ENCODE results near the gene NBPF12. TPM values are rescaled to one million over a fixed set of nuclear protein-coding genes. Genes with fewer than 3 reads are reported as not detected.

NBPF12 gene, protein sequence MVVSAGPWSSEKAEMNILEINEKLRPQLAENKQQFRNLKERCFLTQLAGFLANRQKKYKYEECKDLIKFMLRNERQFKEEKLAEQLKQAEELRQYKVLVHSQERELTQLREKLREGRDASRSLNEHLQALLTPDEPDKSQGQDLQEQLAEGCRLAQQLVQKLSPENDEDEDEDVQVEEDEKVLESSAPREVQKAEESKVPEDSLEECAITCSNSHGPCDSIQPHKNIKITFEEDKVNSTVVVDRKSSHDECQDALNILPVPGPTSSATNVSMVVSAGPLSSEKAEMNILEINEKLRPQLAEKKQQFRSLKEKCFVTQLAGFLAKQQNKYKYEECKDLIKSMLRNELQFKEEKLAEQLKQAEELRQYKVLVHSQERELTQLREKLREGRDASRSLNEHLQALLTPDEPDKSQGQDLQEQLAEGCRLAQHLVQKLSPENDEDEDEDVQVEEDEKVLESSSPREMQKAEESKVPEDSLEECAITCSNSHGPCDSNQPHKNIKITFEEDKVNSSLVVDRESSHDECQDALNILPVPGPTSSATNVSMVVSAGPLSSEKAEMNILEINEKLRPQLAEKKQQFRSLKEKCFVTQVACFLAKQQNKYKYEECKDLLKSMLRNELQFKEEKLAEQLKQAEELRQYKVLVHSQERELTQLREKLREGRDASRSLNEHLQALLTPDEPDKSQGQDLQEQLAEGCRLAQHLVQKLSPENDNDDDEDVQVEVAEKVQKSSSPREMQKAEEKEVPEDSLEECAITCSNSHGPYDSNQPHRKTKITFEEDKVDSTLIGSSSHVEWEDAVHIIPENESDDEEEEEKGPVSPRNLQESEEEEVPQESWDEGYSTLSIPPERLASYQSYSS (N-terminal part only)
- 5.1 and 5.7 TPM in 2 replicates for total RNA-seq

DNA sequence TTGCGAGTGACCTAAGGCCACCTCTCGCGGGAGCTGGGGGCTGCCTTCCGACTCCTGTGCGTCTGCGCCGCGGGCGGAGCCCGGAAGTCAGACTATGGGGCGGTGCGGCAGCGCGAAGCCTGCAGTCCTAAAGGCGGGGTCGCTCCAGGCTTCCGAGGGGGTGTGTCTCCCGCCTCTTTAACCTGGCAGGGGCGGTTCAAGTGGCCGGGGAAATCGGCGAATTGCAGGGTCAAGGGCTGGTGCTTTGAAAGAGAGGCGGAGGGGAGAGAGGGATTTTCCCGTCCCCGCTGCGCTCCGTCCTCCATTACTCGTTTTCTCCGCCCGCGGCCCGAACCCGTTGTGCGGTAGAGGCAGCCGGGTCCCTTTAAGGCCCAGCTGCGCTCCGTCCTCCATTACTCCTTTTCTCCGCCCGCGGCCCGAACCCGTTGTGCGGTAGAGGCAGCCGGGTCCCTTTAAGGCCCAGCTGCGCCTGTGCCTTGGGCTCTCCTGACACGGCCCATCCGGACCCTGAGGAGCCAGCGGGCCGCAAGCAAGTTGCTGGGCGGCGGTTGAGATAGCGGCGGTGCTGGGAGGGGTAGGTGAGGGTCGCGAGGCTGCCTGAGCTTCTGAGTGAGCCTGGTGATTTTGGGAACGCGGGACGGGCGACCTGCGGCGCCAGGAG is at the start of gene NBPF12:
Gene NBPF12, plus strand, starts transcription at position 83 of the 661 bp plus-strand sequence. CDS start 21,820 bp downstream, outside the sequence.

Other genes with a start within 250 kb of the NBPF12 start
- gene PRKAB2, start 234.1 kb downstream of the NBPF12 start, total RNA-seq: 4.3 and 5.0 TPM in 2 replicates

All from dermis lymphatic vessel endothelial cell (primary cell).